GM18909 (cell line): Measurements from ENCODE around the gene SELPLG.
"Not testable (repeated sequence)": the region's sequence is repeated elsewhere in the genome, so short reads cannot be mapped to it uniquely, and the experiment has no call there.

Experiments used
- ATAC-seq: cut with Tn5 transposase; IDR thresholded peaks from one replicate; pipeline ENCODE4 v1.9.1; 2021; ENCODE audit warnings: mild to moderate bottlenecking; ENCODE audit not compliant: unreplicated experiment, poor library complexity

SELPLG gene

GRCh38 chr12:108594960-108595710 is 38.6 kb downstream of the SELPLG start:
- ATAC-seq: no peak

GRCh38 chr12:108594323-108594903 is 39.3 kb downstream of the SELPLG start:
- no peak for ATAC-seq

- no peak for ATAC-seq
Measured at GRCh38 chr12:108592033-108592909, 41.4 kb downstream of the SELPLG start.

- ATAC-seq: no peak
Measured at GRCh38 chr12:108591267-108591980, 42.3 kb downstream of the SELPLG start.

GRCh38 chr12:108590463-108590862 is 43.2 kb downstream of the SELPLG start:
- not testable (repeated sequence) for ATAC-seq

GRCh38 chr12:108589840-108590229 is 43.9 kb downstream of the SELPLG start:
- ATAC-seq: no peak

GRCh38 chr12:108589028-108589839 is 44.5 kb downstream of the SELPLG start:
- ATAC-seq: no peak

GRCh38 chr12:108587826-108588225 is 45.9 kb downstream of the SELPLG start:
- no peak for ATAC-seq

GRCh38 chr12:108586306-108586705 is 47.4 kb downstream of the SELPLG start:
- no peak for ATAC-seq

- no peak for ATAC-seq
Measured at GRCh38 chr12:108585864-108586263, 47.8 kb downstream of the SELPLG start.

GRCh38 chr12:108584456-108585065 is 49.1 kb downstream of the SELPLG start:
- ATAC-seq: no peak

GRCh38 chr12:108583991-108584390 is 49.7 kb downstream of the SELPLG start:
- ATAC-seq: no peak

- ATAC-seq: no peak
Measured at GRCh38 chr12:108582978-108583770, 50.5 kb downstream of the SELPLG start.

GRCh38 chr12:108582509-108582908 is 51.2 kb downstream of the SELPLG start:
- ATAC-seq: no peak

GRCh38 chr12:108581311-108582227 is 52.1 kb downstream of the SELPLG start:
- ATAC-seq: no peak

- ATAC-seq: no peak
Measured at GRCh38 chr12:108580531-108580930, 53.2 kb downstream of the SELPLG start.

GRCh38 chr12:108578813-108579212 is 54.9 kb downstream of the SELPLG start:
- ATAC-seq: no peak
